ENCODE results near the gene DLEC1.
"Not testable (repeated sequence)": the region's sequence is repeated elsewhere in the genome, so short reads cannot be mapped to it uniquely, and the experiment has no call there.

Gene DLEC1

DNA sequence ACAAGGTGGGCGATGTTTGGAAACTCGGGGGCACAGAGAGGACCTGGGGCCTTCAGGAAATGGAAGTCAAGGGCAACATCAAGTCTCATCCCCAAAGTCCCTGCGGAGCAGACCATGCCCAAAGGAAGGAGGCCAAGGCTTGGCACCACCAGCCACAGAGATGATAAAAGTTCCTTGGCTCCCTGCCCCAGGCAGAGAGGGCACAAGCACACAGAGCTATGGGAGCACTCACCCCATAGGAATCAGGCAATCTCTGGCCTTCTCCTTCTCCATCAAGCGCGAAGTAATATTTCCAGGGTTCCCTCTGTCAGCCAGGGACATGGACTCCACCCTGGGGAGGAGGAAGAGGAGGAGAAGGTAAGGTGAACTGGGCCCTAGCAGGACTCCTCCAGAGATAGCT, 90.0 kb downstream of the DLEC1 start:
- H3K4me3 Mint-ChIP-seq: no peak overlapping the region
- H3K27me3 Mint-ChIP-seq: no peaks in the 10 kb centered on the region
- no peak overlapping the region for H3K27ac Mint-ChIP-seq
- no peaks in the 10 kb centered on the region for H3K9me3 Mint-ChIP-seq (ENCODE audit: low read depth)
- H3K36me3 Mint-ChIP-seq: peaks cover 3% of the 10 kb centered on the region
- H3K4me1 Mint-ChIP-seq (ENCODE audit: low read depth): peaks cover 19% of the 10 kb centered on the region

DNA sequence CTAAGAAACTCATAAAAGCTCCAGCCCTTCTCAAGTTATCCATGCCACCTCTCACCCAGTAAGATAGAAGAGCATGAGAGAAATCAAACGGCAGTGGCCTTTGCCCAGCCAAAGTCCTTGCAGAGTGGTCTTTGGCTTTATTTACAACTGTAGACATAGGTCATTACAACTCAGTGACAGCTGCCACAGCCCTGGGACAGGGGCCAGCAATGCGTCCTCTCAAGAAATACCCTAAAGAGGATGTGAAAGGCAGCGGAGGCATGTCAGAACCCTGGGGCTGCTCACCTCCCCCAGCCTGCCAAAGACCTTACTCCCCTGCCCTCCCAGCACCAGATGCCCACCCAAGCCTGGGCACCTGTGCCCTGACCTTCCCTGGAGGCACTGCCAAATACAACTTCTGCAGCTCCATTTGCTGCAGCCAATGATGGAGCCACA, 91.6 kb downstream of the DLEC1 start:
- Mint-ChIP-seq H3K27me3 (no peaks in the 10 kb centered on the region), H3K4me1 (ENCODE audit: low read depth) (peaks cover 32% of the 10 kb centered on the region), H3K27ac (peak overlapping the region; percentile 77)

DNA sequence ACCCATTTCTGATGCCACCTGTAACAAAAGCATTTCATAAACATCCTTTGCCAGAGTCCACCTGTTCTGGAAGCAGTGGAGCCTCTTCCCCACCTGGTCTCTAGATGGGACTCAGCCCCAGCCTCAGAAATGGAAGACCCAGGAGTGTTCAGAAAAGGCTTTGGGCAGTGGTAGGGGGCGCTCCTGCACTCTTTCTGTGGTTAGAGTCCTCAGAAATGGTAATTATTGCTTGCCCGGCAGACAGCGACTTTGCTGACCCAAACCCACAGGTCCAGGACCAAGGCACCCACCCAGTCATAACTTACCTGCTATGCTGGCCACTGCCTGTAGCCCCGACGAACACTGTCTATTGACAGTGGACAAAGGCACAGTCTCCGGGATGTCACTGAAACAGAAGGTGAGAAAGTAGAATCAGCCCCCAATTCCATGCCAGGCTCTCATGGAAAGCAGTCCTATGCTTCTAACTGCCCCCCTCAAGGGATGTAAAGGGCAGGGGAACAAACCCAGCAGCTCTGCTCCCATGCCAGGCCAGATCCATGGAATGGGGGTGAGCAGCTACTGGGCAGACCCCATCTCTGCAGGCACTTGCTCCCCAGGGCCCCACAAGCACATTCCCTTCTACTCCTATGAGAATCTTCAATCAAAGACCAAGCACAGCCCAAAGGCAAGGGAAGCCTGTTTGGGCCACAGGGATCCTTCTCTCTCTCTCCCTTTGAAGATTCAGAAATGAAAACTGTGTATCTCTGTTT, 92.8 kb downstream of the DLEC1 start:
- Mint-ChIP-seq H3K4me1 (ENCODE audit: low read depth) (peaks cover 38% of the 10 kb centered on the region), H3K4me3 (no peak overlapping the region), H3K27me3 (no peaks in the 10 kb centered on the region), H3K9me3 (ENCODE audit: low read depth) (no peaks in the 10 kb centered on the region), H3K36me3 (no peaks in the 10 kb centered on the region), H3K27ac (peak overlapping the region; percentile 54)

More for the DNA sequence above, 91.6 kb downstream of the DLEC1 start:
- Mint-ChIP-seq H3K9me3 (ENCODE audit: low read depth) (no peaks in the 10 kb centered on the region), H3K4me3 (no peak overlapping the region), H3K36me3 (no peaks in the 10 kb centered on the region)

DNA sequence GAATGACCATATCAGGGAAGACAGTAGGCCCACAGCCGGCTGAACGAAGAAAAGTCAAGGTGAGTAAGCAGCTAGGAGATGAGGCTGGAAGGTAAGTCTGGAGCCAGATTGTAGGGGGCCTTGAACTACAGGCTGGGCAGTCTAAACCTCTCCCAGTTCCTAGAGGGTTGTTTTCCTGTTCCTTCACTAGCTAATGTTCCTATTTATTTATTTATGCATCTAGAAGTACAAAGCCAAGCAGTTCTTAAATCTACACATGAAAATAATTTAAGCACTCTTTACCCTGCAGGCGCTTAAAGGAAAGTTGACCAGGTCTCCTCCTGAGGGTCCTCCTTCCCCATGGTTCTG, 94.2 kb downstream of the DLEC1 start:
- Mint-ChIP-seq H3K9me3 (ENCODE audit: low read depth) (no peaks in the 10 kb centered on the region), H3K27ac (peak overlapping the region; percentile 64), H3K4me3 (no peak overlapping the region), H3K27me3 (no peaks in the 10 kb centered on the region), H3K36me3 (no peaks in the 10 kb centered on the region), H3K4me1 (ENCODE audit: low read depth) (peaks cover 51% of the 10 kb centered on the region)

DNA sequence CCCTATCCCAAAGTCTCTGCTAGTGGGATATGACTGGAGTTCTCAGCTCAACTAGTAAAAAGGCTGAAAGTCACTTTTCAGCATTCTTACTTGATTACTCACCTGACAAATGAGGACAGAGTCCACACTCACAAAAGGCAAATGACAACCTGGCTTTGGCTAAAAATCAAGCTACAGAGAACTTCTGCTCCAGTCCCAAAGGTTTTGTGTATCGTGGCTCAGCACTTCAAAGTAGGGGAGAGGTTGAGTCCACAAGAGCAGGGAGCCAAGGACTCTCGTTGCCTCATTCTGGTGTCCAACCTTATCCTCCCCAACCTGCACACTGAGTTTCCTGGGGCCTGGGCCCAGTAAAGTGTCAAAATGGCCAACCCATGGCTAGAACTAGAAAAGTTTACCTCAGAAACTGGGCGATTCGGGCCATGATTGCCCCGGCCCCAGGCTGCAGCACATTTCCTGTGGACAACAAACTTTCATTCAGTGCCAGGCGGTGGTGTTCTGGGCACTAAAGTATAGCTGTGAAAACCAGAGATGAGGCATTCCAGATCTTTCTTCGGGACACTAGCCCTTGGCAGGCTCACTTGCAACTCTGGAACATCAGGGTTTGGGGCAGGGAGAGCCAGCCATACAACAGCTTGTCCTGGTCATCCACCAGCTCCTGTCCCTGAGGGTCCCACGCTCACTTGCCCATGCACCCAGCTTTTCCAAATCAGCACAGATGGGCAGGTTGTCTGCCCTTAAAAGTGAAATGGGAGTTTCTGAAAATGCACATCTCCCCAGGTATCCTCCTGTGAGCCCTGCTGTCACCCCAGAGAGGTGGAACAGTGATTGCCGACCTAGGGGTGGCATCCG, 94.8 kb downstream of the DLEC1 start:
- no peaks in the 10 kb centered on the region for H3K36me3 Mint-ChIP-seq
- peaks cover 53% of the 10 kb centered on the region for H3K4me1 Mint-ChIP-seq (ENCODE audit: low read depth)
- H3K4me3 Mint-ChIP-seq: peak overlapping the region; percentile 35
- peak overlapping the region; percentile 47 for H3K27ac Mint-ChIP-seq
- H3K9me3 Mint-ChIP-seq (ENCODE audit: low read depth): no peaks in the 10 kb centered on the region
- H3K27me3 Mint-ChIP-seq: no peaks in the 10 kb centered on the region

DNA sequence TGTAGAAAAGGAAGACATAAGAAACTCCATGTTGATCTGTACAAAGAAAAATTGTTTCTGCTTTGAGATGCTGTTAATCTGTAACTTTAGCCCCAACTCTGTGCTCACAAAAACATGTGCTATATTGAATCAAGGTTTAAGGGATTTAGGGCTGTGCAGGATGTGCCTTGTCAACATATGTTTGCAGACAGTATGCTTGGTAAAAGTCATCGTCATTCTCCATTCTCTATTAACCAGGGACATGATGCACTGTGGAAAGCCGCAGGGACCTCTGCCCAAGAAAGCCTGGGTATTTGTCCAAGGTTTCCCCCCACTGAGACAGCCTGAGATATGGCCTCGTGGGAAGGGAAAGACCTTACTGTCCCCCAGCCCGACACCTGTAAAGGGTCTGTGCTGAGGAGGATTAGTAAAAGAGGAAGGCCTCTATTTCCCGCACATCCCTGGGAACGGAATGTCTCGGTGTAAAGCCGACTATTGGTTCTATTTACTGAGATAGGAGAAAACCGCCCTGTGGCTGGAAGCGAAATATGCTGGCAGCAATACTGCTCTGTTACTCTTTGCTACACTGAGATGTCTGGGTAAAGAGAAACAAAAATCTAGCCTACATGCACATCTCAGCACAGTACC, 95.6 kb downstream of the DLEC1 start:
- H3K9me3 Mint-ChIP-seq (ENCODE audit: low read depth); H3K27me3 Mint-ChIP-seq; H3K36me3 Mint-ChIP-seq: not testable (repeated sequence)
- peaks cover 55% of the 10 kb centered on the region for H3K4me1 Mint-ChIP-seq (ENCODE audit: low read depth)
- peak overlapping the region; percentile 87 for H3K27ac Mint-ChIP-seq
- peak overlapping the region; percentile 94 for H3K4me3 Mint-ChIP-seq

DNA sequence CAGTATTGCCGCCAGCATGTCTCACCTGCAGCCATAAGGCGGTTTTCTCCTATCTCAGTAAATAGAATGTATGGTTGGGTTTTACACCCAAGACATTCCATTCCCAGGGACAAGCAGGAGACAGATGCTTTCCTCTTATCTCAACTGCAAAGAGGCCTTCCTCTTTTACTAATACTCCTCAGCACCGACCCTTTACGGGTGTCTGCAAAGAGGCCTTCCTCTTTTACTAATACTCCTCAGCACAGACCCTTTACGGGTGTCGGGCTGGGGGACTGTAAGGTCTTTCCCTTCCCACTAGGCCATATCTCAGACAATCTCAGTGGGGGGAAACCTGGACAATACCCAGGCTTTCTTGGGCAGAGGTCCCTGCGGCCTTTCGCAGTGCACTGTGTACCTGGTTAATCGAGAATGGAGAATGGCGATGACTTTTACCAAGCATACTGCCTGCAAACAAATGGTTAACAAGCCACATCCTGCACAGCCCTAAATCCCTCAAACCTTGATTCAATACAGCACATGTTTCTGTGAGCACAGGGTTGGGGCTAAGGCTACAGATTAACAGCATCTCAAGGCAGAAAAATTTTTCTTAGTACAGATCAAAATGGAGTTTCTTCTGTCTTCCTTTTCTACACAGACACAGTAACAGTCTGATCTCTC, 96.7 kb downstream of the DLEC1 start:
- not testable (repeated sequence) for H3K27me3 Mint-ChIP-seq; H3K36me3 Mint-ChIP-seq; H3K9me3 Mint-ChIP-seq (ENCODE audit: low read depth)
- H3K4me3 Mint-ChIP-seq: peak overlapping the region; percentile 94
- H3K4me1 Mint-ChIP-seq (ENCODE audit: low read depth): peaks cover 65% of the 10 kb centered on the region
- H3K27ac Mint-ChIP-seq: peak overlapping the region; percentile 92

DNA sequence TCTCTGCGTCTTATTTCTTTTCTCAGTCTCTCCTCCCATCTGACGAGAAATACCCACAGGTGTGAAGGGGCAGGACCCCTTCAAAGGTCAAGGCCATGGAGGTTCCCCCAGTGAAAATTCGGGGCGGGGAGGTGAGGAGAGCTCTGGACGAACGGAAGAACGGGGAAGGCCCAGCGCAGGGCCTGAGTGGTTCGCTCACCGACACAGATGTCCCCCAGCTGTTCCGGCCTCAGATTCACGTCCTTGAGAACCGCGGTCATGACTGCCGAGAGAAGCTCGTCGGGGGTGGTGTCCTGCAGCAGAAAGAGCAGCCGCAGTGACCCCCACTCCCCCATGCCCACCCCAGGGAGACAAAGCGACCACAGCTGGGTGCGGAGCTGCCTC, 97.4 kb downstream of the DLEC1 start:
- H3K4me3 Mint-ChIP-seq: peak overlapping the region; percentile 94
- H3K4me1 Mint-ChIP-seq (ENCODE audit: low read depth): peaks cover 68% of the 10 kb centered on the region
- H3K36me3 Mint-ChIP-seq: peaks cover 4% of the 10 kb centered on the region
- H3K27me3 Mint-ChIP-seq: no peaks in the 10 kb centered on the region
- H3K9me3 Mint-ChIP-seq (ENCODE audit: low read depth): no peaks in the 10 kb centered on the region
- peak overlapping the region; percentile 92 for H3K27ac Mint-ChIP-seq

DNA sequence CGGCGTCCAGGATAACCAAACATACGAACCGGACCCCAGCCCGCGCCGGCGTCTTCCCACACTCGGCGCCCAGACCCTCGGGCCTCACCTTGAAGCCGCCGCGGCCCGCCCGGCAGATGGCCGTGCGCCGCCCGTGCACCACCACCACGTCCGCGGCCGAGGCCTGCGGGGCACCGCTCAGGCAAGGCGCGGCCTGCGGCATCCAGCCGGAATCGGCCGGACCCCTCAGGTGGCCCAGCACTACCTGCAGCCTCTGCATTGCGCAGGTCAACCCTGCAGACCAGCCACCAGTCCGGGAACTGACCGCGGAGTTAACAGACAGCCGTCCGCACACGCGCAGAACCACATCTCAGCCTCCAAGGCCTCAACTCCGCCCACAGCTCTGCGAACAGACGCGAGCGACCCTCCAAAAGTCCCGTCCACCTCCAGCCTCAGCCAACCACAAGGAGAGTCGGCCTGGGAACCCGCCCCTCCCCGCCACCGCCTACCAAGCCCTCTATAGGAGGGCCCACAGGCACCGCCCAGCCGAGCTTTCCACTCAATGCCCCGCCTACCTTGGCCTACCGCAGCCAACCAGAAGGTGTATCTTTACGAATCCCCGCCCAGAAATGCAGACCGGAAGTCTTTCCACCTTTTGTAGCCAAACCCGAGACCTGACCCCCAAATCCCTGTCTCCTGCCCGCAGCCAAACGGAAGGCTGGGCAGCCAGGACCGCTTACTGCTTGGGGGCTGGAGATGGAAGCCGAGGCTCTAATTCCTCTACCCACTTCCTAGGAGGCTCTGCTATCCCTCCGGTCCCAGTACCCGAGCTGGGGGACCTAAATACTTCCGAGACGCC, 98.0 kb downstream of the DLEC1 start, which contains the start of gene ACAA1:
Gene ACAA1 (minus strand): TSS at position 351 of the 838 bp plus-strand sequence. CDS start 92 bp downstream, at position 259.
- no peaks in the 10 kb centered on the region for H3K27me3 Mint-ChIP-seq
- H3K4me3 Mint-ChIP-seq: peak within 1 kb of the TSS; percentile 94
- peaks cover 68% of the 10 kb centered on the region for H3K4me1 Mint-ChIP-seq (ENCODE audit: low read depth)
- H3K36me3 Mint-ChIP-seq: peaks cover 4% of the 10 kb centered on the region
- H3K27ac Mint-ChIP-seq: peak within 1 kb of the TSS; percentile 97
- H3K9me3 Mint-ChIP-seq (ENCODE audit: low read depth): no peaks in the 10 kb centered on the region

DNA sequence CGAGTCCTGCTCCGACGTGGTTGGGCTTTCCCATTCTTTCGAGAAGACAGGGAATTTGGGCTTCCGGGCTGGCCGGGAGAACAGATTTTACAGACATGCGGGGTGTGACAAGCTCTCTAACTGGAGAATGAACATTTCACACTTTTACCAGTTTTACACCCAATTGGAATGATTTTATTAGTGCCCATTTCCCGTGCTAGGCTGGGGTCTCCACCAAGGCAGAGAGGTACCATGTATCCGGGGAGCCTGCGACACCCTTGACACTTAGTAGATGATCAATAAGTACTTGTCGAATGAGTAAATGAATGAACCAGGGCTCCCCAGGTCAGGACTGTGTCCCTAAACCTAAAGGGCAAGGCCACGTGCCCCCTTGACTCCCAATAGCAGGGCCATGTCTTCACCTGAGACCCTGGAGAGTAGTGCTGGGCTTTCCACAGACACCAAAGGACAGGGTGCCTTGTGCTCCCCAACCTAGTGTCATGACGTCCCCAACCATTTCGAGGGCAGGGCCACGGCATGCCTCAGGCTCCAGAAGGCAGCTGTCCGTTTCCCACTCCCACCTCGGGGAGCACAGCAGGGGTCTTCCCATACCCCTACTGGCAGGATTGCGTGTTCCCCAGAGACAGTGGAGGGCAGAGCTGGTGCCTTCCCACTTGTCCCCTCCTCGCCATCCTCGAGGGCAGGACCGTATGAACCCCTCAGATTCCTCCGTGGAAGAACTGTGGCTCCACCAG, 98.8 kb downstream of the DLEC1 start:
- Mint-ChIP-seq H3K4me3 (peak overlapping the region; percentile 94), H3K27me3 (no peaks in the 10 kb centered on the region), H3K36me3 (peaks cover 4% of the 10 kb centered on the region), H3K9me3 (ENCODE audit: low read depth) (no peaks in the 10 kb centered on the region), H3K4me1 (ENCODE audit: low read depth) (peaks cover 64% of the 10 kb centered on the region), H3K27ac (peak overlapping the region; percentile 97)

DNA sequence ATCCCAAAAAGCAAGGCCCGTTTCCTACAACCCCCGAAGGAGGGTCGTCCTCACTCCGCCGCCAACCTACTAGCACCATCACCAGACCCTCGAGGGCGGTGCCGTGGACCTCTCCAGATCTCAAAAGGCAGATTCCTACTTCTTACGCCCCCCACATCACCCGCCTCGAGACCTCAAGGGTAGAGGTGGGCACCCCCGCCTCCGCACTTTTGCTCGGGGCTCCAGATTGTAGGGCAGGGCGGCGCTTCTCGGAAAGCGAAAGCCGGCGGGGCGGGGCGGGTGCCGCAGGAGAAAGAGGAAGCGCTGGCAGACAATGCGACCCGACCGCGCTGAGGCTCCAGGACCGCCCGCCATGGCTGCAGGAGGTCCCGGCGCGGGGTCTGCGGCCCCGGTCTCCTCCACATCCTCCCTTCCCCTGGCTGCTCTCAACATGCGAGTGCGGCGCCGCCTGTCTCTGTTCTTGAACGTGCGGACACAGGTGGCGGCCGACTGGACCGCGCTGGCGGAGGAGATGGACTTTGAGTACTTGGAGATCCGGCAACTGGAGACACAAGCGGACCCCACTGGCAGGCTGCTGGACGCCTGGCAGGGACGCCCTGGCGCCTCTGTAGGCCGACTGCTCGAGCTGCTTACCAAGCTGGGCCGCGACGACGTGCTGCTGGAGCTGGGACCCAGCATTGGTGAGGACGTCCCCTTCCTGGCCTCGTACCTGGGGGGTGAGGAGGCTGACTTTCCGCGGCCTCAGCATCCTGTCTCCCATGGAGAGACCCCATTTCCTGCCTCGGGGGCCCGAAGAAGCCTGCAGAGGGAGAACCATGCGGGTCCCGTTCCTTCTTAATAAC, 99.6 kb downstream of the DLEC1 start, which contains the start of gene MYD88:
Gene MYD88 (plus strand): TSS at position 313 of the 842 bp plus-strand sequence. CDS start 40 bp downstream, at position 353.
- Mint-ChIP-seq H3K4me1 (ENCODE audit: low read depth) (peaks cover 58% of the 10 kb centered on the region), H3K9me3 (ENCODE audit: low read depth) (no peaks in the 10 kb centered on the region), H3K36me3 (peaks cover 4% of the 10 kb centered on the region)

DNA sequence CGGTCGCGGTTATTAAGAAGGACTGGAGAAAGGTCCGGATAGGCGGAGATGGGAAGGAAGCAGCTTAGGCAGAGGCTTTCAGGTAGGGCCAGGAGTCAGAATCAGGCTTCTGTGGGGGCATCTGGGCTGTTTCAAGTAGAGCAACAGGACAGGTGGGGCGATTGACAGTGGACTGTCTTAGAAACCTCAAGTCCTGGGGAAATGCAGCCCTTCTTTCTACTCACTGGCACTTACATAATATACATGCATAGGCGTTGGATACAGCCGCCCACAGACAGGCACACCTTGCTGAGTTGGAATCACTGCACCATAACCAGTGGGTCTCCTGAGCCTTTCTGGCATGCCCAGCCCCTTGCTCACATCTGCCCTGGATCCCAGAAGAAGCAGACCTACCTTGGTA, 100.2 kb downstream of the DLEC1 start:
- Mint-ChIP-seq H3K36me3 (peaks cover 4% of the 10 kb centered on the region), H3K27me3 (no peaks in the 10 kb centered on the region), H3K27ac (peak overlapping the region; percentile 97), H3K9me3 (ENCODE audit: low read depth) (no peaks in the 10 kb centered on the region), H3K4me1 (ENCODE audit: low read depth) (peaks cover 52% of the 10 kb centered on the region), H3K4me3 (peak overlapping the region; percentile 94)

More for the DNA sequence above, 99.6 kb downstream of the DLEC1 start, which contains the start of gene MYD88:
- peak within 1 kb of the TSS; percentile 94 for H3K4me3 Mint-ChIP-seq
- H3K27ac Mint-ChIP-seq: peak within 1 kb of the TSS; percentile 97
- no peaks in the 10 kb centered on the region for H3K27me3 Mint-ChIP-seq

DNA sequence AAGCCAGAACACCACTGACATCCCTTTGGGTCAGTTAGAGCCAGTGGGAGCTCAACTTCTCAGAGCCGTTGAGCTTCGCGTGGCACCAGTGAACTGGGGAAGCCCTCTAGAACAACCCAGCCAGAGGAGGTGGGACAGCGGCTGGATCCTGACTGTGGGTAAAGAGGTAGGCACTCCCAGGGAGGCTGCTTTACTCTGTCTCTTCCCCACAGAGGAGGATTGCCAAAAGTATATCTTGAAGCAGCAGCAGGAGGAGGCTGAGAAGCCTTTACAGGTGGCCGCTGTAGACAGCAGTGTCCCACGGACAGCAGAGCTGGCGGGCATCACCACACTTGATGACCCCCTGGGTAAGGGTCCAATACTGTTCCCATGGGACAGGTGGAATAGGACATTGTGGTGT, 100.6 kb downstream of the DLEC1 start:
- H3K9me3 Mint-ChIP-seq (ENCODE audit: low read depth): no peaks in the 10 kb centered on the region
- H3K4me3 Mint-ChIP-seq: peak overlapping the region; percentile 94
- H3K36me3 Mint-ChIP-seq: peaks cover 4% of the 10 kb centered on the region
- H3K27me3 Mint-ChIP-seq: no peaks in the 10 kb centered on the region
- peaks cover 49% of the 10 kb centered on the region for H3K4me1 Mint-ChIP-seq (ENCODE audit: low read depth)
- H3K27ac Mint-ChIP-seq: peak overlapping the region; percentile 97

All from activated naive CD8-positive, alpha-beta T cell (primary cell).